Thoracic aorta (tissue), 2 donors: ENCODE data around the gene AASDH. TPM values are rescaled to one million over a fixed set of nuclear protein-coding genes. Genes with fewer than 3 reads are reported as not detected.

Source experiments
- ATAC-seq: fragments of 150-250 bp; one replicate; pipeline ENCODE4 v1.8.0; 2017; ENCODE audit warnings: low read depth; ENCODE audit not compliant: insufficient number of reproducible peaks, low FRiP score
- DNase-seq: peaks from one replicate; pipeline ENCODE4 v3.0.0-alpha.2; 2020; ENCODE audit warnings: low spot score
- H3K27ac ChIP-seq, 2 donors: fragments of 200-600 bp; sonication (generic); 1 replicate in 1 of 2; 2 replicates in 1 of 2; pipeline ENCODE4 v1.5.1; 2016; ENCODE audit warnings: mild to moderate bottlenecking in 2 of 2, moderate library complexity in 2 of 2
- H3K27me3 ChIP-seq: fragments of 200-600 bp; sonication (generic); replicated peaks from 2 replicates; pipeline ENCODE4 v1.6.0; 2016; ENCODE audit warnings: mild to moderate bottlenecking; ENCODE audit not compliant: insufficient read depth
- H3K36me3 ChIP-seq: fragments of 200-600 bp; sonication (generic); one replicate; pipeline ENCODE4 v1.5.1; 2016
- H3K4me1 ChIP-seq, 2 donors: fragments of 200-600 bp; sonication (generic); 1 replicate in 1 of 2; 2 replicates in 1 of 2; pipeline versions ENCODE4 v1.5.1 to v1.6.0; 2016; ENCODE audit warnings: low read depth in 2 of 2, mild to moderate bottlenecking in 1 of 2; ENCODE audit not compliant: control insufficient read depth in 1 of 2
- H3K4me3 ChIP-seq: fragments of 200-600 bp; sonication (generic); 2 replicates; pipeline ENCODE4 v1.5.1; 2016; ENCODE audit warnings: mild to moderate bottlenecking
- H3K9me3 ChIP-seq: fragments of 200-600 bp; sonication (generic); 2 replicates; pipeline ENCODE4 v1.5.1; 2016
- total RNA-seq, 2 donors: library from RNA; depleted of rRNA; stranded (reverse); fragments of >200 nt; gene quantifications; one replicate each; pipeline versions ENCODE4 v1.1.0 to v1.2.3, GENCODE V29; 2016
- TF ChIP-seq, protein P1 (sequence below): fragments of 200-600 bp; sonication (generic); IDR thresholded peaks from one replicate; pipeline ENCODE4 v1.5.1; 2019; ENCODE audit warnings: antibody characterized with exemption

AASDH gene
- total RNA-seq, 2 donors from 2014 or later: 4.6 to 7.9 TPM

DNA sequence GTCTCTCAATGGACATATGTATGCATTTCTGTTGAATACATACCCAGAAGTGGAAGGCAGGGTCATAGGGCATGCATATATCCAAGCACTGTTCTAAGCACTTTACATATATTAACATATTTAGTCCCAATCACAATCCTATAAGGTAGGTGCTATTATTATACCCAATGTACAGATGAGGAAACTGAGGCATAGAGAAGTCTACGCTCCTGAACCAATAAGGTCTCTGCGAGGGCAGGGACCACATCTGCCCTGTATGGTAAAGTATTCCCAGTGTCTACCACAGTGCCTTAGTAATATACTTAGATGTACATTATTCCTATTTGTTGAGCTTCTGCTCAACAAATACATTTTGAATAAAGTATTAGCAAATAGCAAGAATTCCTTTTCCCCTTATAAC, 42.9 kb upstream of the AASDH start:
- no peak for DNase-seq
- Histone ChIP-seq H3K27ac (no peak overlapping the region), H3K4me3 (no peak overlapping the region), H3K36me3 (no peaks in the 10 kb centered on the region), H3K4me1 (peaks cover 8 to 12% of the 10 kb centered on the region in 2 donors), H3K27me3 (no peaks in the 10 kb centered on the region), H3K9me3 (no peaks in the 10 kb centered on the region)
- TF ChIP-seq, protein P1, sequence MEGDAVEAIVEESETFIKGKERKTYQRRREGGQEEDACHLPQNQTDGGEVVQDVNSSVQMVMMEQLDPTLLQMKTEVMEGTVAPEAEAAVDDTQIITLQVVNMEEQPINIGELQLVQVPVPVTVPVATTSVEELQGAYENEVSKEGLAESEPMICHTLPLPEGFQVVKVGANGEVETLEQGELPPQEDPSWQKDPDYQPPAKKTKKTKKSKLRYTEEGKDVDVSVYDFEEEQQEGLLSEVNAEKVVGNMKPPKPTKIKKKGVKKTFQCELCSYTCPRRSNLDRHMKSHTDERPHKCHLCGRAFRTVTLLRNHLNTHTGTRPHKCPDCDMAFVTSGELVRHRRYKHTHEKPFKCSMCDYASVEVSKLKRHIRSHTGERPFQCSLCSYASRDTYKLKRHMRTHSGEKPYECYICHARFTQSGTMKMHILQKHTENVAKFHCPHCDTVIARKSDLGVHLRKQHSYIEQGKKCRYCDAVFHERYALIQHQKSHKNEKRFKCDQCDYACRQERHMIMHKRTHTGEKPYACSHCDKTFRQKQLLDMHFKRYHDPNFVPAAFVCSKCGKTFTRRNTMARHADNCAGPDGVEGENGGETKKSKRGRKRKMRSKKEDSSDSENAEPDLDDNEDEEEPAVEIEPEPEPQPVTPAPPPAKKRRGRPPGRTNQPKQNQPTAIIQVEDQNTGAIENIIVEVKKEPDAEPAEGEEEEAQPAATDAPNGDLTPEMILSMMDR: no peak
- ATAC-seq: no peak

DNA sequence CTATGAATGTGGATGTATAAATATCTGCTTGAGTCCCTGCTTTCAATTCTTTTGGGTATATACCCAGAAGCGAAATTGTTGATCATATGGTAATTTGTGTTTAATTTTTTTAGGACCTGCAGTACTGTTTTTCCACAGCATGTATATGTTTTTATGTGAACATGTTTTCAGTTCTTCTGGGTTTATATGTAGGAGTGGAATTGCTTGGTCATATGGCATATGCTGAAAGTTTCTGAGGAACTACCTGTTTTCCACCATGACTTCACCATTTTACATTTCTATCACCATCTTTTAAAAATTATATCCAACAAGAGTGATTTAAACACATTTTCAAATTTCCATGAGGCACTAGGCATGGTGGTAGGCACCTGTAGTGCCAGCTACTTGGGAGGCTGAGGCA, 39.9 kb upstream of the AASDH start:
- Histone ChIP-seq H3K36me3 (no peaks in the 10 kb centered on the region), H3K9me3 (no peaks in the 10 kb centered on the region), H3K27me3 (no peaks in the 10 kb centered on the region), H3K27ac (no peak overlapping the region), H3K4me1 (no peaks in the 10 kb centered on the region), H3K4me3 (no peak overlapping the region)
- TF ChIP-seq, protein P1: no peak
- no peak for ATAC-seq
- no peak for DNase-seq

DNA sequence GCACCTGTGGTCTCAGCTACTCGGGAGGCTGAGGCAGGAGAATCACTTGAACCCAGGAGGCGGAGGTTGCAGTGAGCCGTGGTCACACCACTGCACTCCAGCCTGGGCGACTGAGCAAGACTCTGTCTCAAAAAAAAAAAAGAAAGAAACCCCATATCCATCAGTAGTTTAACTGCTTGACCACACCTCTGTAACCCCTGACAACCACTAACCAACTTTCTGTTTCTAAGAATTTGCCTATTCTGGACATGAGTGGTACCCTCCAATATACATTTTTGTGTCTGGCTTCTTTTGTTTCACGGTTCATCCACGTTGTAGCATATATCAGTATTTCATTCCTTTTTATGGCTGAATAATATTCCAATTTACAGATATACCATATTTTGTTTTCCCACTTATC, 39.0 kb upstream of the AASDH start:
- Histone ChIP-seq H3K4me3 (no peak overlapping the region), H3K4me1 (no peaks in the 10 kb centered on the region), H3K27ac (no peak overlapping the region), H3K36me3 (no peaks in the 10 kb centered on the region), H3K9me3 (no peaks in the 10 kb centered on the region), H3K27me3 (no peaks in the 10 kb centered on the region)
- TF ChIP-seq, protein P1: no peak
- ATAC-seq (no peak), DNase-seq (no peak)

DNA sequence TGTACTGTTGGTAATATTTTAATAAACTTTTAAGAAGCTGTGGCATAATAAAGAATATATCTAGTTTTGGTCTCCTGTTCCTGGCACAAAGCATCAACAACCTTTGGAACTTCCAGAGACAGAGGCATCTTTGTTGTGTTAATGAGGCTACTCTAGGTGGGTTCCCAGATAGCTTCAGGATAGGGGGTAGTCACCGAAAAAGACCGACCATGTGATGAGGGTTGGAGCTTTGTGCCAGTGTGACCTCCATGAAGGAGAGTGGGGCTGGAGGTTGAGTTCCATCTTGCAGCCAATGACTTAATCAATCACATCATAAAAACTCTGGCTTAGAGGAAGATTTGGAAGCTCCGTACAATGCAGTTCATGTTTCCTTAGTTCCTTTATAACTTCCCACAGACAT, 38.2 kb upstream of the AASDH start:
- Histone ChIP-seq H3K9me3 (no peaks in the 10 kb centered on the region), H3K4me3 (no peak overlapping the region), H3K36me3 (no peaks in the 10 kb centered on the region), H3K4me1 (no peaks in the 10 kb centered on the region), H3K27me3 (no peaks in the 10 kb centered on the region), H3K27ac (no peak overlapping the region)
- DNase-seq: no peak
- no peak for ATAC-seq
- TF ChIP-seq, protein P1: no peak

DNA sequence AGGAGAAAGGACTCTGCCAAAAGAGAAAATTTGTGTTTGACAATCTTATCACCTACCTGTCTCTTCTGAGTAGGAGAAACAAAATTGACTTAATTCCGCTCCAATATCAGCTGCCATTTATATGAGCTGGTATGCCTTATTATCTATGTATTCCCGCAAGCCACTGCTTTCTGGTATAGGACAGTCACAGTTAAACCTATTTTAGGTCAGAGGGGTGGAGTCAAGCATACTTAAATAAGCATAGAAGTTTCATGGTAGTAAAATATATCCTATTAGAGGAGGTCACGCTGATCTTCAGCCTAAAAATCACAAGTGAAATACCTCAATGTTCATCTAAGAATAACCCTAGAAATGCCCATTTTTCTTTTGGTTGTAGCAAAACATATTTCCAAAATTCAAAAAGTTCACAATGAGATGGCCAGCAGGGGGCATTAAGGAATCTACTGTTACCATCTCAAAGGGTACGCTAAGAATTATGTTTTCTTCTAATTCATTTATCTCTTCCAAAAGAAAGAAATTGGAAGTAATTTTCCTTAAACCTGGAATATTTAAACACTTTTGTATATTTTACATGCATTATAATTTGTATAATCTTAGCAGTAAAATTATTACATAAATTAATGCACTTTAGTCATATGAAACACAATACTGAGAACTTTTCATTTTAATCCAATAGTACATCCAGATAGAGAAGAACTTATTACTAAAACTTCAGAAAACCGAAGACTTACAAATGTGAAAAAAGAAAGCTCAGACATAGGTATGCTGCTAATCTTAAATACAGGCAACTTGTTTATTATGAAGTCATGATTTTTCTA, 37.6 kb upstream of the AASDH start:
- Histone ChIP-seq H3K27me3 (no peaks in the 10 kb centered on the region), H3K36me3 (no peaks in the 10 kb centered on the region), H3K4me3 (no peak overlapping the region), H3K9me3 (no peaks in the 10 kb centered on the region), H3K4me1 (no peaks in the 10 kb centered on the region), H3K27ac (no peak overlapping the region)
- TF ChIP-seq, protein P1: peak; percentile 67
- ATAC-seq: no peak
- no peak for DNase-seq
